GM18505 (cell line): Measurements from ENCODE around the gene FUT6.
"Not testable (repeated sequence)": the region's sequence is repeated elsewhere in the genome, so short reads cannot be mapped to it uniquely, and the experiment has no call there.

ENCODE experiments used
- ATAC-seq: cut with Tn5 transposase; IDR thresholded peaks from one replicate; pipeline ENCODE4 v1.9.1; 2021; ENCODE audit not compliant: unreplicated experiment
- POLR2A ChIP-seq: IDR thresholded peaks from 4 replicates; pipeline ENCODE4 v1.6.1; 2011; ENCODE audit warnings: borderline replicate concordance; ENCODE audit not compliant: insufficient read depth, insufficient read length; ENCODE audit errors: extremely low read depth

FUT6 gene

DNA sequence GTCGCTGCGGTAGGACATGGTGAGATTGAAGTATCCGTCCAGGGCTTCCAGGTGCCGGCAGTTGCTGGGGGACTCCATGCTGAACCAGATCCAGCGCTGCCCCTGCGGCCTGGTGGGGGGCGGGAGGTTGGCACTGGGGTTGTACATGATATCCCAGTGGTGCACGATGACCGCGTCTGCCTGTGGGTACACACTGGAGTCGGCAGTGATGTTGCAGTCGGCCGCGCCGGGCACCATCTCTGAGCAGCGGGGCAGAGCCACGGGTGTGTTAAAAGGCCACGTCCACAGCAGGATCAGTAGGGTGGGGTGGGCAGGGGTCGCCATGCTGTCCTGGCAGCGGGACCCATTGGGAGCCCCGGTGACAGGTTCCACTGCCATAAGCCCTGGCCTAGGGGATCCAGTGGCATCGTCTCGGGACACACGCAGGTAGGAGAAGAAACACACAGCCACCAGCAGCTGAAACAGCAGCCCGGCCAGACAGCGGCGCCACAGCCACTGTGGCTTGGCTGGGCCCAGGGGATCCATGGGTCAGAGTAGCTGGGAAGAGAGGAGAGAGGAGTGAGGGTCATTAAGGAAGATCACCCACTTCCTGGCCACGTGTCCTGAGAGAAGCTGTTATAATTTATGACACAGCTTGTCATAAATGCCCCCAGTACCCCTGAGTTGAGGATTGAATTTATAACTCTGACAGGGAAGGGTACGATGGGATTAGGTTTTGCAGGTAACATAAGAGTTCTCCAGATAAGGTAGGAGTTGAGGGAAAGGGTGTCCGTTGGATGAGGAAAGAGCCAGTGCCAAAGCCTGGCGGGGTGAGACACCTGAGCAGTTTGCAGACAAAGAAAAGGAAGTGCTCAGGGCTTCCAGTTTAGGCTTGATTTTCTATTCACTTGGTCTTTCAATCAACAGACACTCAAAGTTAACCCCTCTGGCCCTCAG is 28.0 kb upstream of the FUT6 start:
- no peak for ATAC-seq
- TF ChIP-seq POLR2A = no peak

DNA sequence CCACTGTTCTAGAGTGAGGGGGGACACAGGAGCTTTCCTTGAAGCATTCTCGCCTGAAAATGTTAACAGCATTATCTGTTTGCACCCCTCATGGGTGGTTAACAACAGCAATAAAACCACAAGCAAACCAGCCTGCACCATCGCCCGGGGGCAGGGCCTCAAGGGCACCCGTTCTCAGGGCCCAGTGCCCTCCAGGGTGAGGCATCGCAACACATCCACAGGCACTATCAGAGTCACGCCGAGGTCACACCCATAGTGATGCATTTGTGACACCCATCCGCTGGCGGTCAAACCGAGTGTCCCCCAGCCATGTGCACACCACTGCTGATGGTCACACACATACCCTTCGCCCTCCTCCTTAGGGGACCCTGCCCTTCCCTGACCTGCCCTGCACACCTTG is 26.3 kb upstream of the FUT6 start:
- no peak for TF ChIP-seq POLR2A
- ATAC-seq = no peak

DNA sequence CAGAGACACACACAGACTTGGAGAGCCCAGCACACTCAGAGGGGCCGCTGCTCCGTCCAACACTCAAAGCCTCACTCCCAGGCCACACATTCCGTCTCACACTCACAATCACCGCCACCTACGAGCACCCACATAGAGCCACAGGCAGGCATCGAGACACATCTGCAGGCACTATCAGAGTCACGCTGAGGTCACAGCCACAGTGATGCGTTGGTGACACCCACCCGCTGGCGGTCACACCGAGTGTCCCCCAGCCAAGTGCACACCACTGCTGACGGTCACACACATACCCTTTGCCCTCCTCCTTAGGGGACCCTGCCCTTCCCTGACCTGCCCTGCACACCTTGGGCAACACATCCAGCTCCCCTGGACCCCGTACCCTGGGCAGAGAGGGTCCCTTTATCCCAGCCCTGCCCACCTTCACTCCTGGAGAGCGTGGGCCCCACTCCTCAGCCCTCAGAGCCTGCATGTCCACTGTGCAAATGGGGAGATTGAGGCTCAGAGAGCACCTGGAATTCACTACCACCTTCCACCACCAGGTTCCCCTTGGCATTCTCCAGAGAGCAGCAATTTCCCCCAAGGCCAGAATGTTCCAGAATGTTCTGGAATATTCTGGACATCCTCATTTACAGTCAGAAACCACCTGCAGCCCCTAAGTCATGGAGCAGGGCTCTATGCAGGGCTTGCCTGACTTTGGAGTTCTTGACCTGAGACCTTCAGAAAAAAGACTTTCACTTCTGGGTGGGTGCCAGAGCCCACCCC is 25.4 kb upstream of the FUT6 start:
- no peak for TF ChIP-seq POLR2A
- no peak for ATAC-seq

DNA sequence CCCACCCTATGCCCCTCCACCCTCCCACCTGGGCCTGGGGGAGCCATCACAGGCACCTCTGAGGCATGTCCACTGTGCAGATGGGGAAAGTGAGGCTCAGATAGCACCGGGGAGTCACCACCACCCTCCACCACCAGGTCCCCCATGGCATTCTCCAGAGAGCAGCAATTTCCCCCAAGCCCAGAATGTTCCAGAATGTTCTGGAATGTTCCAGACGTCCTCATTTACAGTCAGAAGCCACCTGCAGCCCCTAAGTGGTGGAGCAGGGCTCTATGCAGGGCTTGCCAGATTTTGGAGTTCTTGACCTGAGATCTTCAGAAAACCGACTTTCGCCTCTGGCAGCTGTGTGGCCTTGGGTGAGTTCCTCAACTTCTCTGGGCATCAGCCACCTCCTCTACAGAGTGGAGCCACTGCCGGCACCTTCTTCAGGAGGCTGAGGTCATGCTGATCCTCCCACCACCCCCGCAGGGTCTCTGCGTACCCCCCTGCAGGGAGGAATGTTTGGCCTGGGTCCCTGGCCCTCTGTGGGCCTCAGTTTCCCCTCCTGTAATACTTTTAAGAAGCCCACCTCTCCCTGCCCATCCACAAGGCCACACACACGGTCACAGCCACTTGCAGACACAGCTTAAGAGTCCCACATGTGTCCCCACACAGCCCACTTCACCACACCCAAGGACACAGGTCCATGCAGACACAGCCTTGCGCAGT is 24.7 kb upstream of the FUT6 start:
- no peak for ATAC-seq
- TF ChIP-seq POLR2A = no peak

DNA sequence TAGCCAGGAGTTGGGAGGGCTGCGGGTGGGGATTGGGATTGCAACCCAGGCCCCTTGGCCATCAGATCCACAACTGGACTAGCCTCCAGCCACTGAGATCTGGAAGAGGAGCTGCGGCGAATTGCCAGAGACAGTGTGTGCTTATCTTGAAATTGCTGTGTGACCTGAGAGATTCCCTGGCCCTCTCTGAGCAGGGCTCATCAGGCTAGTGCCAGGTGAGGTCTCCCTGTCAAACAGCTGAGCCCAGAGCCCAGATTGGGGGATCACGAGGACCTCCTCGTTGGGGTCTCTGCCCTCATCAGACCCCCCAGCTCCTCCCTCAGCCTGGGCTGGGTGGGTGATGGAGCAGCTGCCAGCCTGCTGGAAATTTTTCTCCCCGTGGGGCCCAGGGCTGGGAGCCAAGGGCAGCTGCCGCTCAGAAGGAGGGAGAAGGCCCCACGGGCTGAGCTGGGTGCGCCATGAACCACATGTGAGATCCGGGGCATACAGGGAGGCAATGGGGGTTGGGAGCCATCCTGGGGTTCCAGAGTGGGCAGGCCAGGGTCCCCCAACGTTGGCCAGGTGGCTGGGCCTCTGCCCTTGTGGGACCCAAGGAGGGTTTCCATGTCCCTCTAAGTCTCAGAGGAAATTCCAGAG is 23.6 kb upstream of the FUT6 start:
- ATAC-seq = no peak
- no peak for TF ChIP-seq POLR2A

DNA sequence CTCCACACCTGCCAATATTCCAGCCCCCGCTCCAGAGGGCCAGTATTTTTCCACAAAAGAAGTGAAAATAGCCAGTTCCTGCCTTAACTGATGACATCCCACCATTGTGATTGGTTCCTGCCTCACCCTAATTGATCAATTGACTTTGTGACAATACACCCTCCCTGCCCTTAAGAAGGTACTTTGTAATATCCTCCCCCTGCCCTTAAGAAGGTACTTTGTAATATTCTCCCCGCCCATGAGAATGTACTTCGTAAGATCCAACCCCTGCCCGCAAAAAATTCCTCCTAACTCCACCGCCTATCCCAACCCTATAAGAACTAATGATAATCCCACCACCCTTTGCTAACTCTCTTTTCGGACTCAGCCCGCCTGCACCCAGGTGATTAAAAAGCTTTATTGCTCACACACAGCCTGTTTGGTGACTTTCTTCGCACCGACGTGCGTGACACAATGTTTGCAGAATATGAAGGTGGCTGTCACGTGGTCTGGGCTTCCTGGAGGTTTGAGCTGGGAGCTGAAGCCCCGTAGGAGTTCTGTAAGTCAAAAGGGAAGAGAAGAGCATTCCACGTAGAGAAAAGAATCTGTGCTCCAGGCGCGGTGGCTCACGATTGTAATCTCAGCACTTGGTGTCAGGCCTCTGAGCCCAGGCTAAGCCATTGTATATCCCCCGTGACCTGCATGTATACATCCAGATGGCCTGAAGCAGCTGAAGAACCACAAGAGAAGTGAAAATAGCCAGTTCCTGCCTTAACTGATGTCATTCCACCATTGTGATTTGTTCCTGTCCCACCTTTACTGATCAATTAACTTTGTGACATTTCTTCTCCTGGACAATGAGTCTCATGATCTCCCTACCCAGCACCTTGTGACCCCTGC is 17.9 kb upstream of the FUT6 start:
- no peak for TF ChIP-seq POLR2A
- no peak for ATAC-seq

DNA sequence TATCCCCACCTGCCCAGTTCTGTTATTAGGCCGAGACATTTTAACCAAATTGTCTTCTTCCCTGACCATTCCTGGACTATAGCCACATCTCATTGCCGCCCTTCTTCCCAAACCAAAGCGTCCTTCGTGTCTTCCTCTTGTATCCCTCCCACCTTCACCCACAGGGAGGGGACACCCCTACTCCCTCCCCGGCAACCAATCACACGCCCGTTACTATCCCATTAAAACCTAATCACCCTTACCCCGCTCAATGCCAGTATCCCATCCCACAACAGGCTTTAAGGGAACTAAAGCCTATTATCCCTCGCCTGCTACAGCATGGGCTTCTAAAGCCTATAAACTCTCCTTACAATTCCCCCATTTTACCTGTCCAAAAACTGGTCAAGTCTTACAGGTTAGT is 15.6 kb upstream of the FUT6 start:
- not testable (repeated sequence) for ATAC-seq

DNA sequence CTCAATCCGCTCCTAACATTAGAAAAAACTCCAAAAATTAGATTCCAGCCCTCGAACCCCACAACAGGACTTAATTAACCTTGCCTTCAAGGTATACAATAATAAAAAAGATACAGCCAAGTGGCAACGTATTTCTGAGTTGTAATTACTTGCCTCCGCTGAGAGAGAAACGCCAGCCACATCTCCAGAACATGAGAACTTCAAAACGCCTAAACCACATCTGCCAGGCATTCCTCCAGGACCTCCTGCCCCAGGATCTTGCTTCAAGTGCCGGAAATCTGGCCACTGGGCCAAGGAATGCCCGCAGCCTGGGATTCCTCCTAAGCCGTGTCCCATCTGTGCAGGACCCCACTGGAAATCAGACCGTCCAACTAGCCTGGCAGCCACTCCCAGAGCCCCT is 14.6 kb upstream of the FUT6 start:
- not testable (repeated sequence) for ATAC-seq

DNA sequence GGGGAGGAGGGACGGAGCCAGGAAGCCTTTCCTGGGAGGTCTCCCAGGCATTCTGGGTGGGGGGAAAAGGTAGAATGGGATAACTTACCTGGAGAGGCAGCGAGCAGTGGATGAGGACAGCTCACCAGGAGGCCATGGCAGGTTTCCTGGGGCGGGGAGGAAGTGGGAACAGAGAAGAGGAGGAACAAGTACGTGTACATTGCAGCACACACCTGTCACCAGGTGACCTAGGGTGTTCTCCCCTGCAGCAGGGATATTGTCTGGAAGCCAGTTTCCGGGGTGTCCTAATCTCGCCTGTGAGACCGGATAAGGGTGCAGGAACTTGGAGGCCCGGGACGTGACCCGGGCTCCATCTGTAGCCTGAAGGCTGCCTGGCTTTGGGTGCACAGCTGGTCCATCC is 11.8 kb upstream of the FUT6 start, which contains the start of gene FUT3:
Gene FUT3, minus strand, starts transcription at position 148 of the 400 bp plus-strand sequence.
- no peak for ATAC-seq

DNA sequence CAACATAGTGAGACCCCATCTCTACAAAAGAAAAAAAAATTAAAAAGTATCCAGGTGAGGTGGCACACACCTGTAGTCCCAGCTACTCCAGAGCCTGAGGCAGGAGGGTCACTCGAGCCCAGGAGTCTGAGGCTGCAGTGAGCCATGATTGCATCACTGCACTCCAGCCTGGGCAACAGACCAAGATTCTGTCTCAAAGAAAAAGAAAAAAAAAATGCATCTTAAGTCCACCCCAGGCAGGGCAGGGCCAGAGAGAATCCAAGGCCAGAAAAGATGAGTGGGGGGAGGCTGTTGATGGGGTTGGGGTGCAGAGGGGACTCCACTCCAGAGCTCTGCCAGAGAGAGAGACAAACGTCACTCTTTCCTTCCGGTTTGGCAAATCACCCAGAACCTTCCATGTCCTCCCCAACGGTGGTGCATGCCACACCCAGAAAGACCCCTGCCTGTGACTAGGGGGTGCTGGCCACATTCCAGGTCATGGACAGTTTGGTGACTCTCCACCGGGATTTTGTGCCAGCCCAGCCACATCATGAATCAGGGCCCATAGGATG is 11.3 kb upstream of the FUT6 start:
- TF ChIP-seq POLR2A = no peak
- no peak for ATAC-seq

More for the DNA sequence above, 11.8 kb upstream of the FUT6 start, which contains the start of gene FUT3:
- TF ChIP-seq POLR2A = no peak

DNA sequence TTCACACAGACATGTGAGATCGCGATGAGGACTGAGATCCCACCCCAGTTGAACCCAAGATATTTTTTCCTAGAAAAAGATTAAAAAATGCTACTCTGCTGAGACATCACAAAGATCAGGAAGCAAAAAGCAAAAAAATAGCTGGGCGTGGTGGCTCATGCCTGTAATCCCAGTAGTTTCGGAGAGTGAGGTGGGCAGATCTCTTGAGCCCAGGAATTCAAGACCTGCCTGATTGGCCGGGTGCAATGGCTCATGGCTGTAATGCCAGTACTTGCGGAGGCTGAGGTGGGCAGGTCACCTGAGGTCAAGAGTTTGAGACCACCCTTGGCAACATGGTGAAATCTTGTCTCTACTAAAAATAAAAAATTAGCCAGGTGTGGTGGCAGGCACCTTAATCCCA is 10.7 kb upstream of the FUT6 start:
- TF ChIP-seq POLR2A = no peak
- no peak for ATAC-seq

DNA sequence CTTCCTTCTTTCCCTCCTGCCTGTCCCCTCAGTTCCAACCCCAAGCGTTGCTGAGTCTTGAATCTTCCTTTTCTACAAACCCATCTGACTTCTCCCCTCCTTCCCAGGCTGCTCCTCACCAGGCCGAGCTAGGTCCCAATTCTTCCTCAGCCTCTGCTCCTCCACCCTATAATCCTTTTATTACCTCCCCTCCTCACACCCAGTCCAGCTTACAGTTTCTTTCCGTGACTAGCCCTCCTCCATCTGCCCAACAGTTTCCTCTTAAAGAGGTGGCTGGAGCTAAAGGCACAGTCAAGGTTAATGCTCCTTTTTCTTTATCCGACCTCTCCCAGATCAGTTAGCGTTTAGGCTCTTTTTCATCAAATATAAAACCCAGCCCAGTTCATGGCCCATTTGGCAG is 9.1 kb upstream of the FUT6 start:
- not testable (repeated sequence) for ATAC-seq

DNA sequence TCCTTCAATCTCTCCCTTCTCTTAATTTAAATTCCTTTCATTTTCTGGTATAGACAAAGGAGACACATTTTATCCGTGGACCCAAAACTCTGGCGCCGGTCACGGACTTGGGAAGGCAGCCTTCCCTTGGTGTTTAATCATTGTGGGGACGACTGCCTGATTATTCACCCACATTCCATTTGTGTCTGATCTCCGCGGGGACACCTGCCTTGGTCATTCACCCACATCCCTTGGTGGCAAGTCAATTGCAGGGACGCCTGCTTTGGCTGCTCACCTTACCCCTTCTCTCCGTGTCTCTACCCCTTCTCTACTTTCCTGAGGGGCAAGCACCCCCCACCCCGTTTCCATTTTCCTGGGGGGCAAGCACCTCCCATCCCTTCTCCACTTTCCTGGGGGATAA is 8.3 kb upstream of the FUT6 start:
- ATAC-seq = not testable (repeated sequence)
